ENCODE data around the gene KIAA1328. TPM values are rescaled to one million over a fixed set of nuclear protein-coding genes. Genes with fewer than 3 reads are reported as not detected.
A peak's percentile ranks its signal among the peaks of the same experiment; 100 is the strongest.

KIAA1328 gene
- 6.1 TPM for total RNA-seq
- 4.2 TPM for polyA plus RNA-seq
- long read RNA-seq, donor 1 = 0 reads
- long read RNA-seq, donor 2, partial matches to known transcripts = 0 of 1 reads
- long read RNA-seq, donor 2, other reads (novel, unspliced or antisense) = 0 of 1 reads
- long read RNA-seq, donor 3, partial matches to known transcripts = 0 of 1 reads
- long read RNA-seq, donor 3, other reads (novel, unspliced or antisense) = 0 of 1 reads
- long read RNA-seq, donor 4, full-length matches to known transcripts = 1 of 1 reads
- long read RNA-seq, donor 4, partial matches to known transcripts = 0 of 1 reads
- long read RNA-seq, donor 4, other reads (novel, unspliced or antisense) = 0 of 1 reads
- long read RNA-seq, donor 5, partial matches to known transcripts = 0 of 2 reads
- long read RNA-seq, donor 5, other reads (novel, unspliced or antisense) = 0 of 2 reads
- long read RNA-seq, donor 6 = 0 reads
- long read RNA-seq, donor 7, full-length matches to known transcripts = 5 of 5 reads
- long read RNA-seq, donor 7, partial matches to known transcripts = 0 of 5 reads
- long read RNA-seq, donor 7, other reads (novel, unspliced or antisense) = 0 of 5 reads
- long read RNA-seq, donor 8, partial matches to known transcripts = 0 of 1 reads
- long read RNA-seq, donor 8, other reads (novel, unspliced or antisense) = 0 of 1 reads
- long read RNA-seq, donor 9, partial matches to known transcripts = 0 of 2 reads
- long read RNA-seq, donor 9, other reads (novel, unspliced or antisense) = 0 of 2 reads
- long read RNA-seq, donor 10, partial matches to known transcripts = 0 of 1 reads
- long read RNA-seq, donor 10, other reads (novel, unspliced or antisense) = 0 of 1 reads

- Histone ChIP-seq H3K9me3 (ENCODE audit: control insufficient read depth in 2 of 2, insufficient read depth in 1 of 2, low read length in 1 of 2) (no peaks in the 10 kb centered on the region), H3K4me1 (ENCODE audit: control insufficient read depth in 2 of 2, insufficient read depth in 2 of 2, low read length in 2 of 2) (peaks cover 0 to 8% of the 10 kb centered on the region in 2 donors), H3K36me3 (ENCODE audit: control insufficient read depth in 2 of 2, insufficient read depth in 2 of 2, low read length in 1 of 2) (peaks cover 0 to 6% of the 10 kb centered on the region in 2 donors), H3K27ac (ENCODE audit: low read depth in 1 of 2, low read length in 1 of 2) (peak within 1 kb of the TSS; percentile 84 to 87), H3K27me3 (ENCODE audit: control insufficient read depth in 2 of 2, insufficient read depth in 1 of 2, low read length in 1 of 2) (no peaks in the 10 kb centered on the region), H3K4me3 (ENCODE audit: low read length in 2 of 2) (peak within 1 kb of the TSS; percentile 95 to 99)
- peak; percentile 44 to 95 (median 81) for DNase-seq (ENCODE audit: low read depth in 6 of 9, low spot score in 9 of 9)
- WGBS = under 1% methylated on average over 83 of the region's 83 CpGs
Measured at GRCh38 chr18:36828630-36829361, at the start of gene KIAA1328, which contains the start of gene TPGS2. Gene KIAA1328 (plus strand): TSS chr18:36829127. CDS start chr18:36829139, 12 bp downstream. Gene TPGS2 (minus strand): TSS chr18:36829002. CDS start chr18:36828767, 235 bp downstream.

- WGBS = 96% methylated on average over 2 of the region's 2 CpGs
- Histone ChIP-seq H3K4me3 (ENCODE audit: low read length in 2 of 2) (no peak overlapping the region), H3K27me3 (ENCODE audit: control insufficient read depth in 2 of 2, insufficient read depth in 1 of 2, low read length in 1 of 2) (no peaks in the 10 kb centered on the region), H3K4me1 (ENCODE audit: control insufficient read depth in 2 of 2, insufficient read depth in 2 of 2, low read length in 2 of 2) (no peaks in the 10 kb centered on the region), H3K36me3 (ENCODE audit: control insufficient read depth in 2 of 2, insufficient read depth in 2 of 2, low read length in 1 of 2) (peaks cover 0 to 8% of the 10 kb centered on the region in 2 donors), H3K27ac (ENCODE audit: low read depth in 1 of 2, low read length in 1 of 2) (no peak overlapping the region), H3K9me3 (ENCODE audit: control insufficient read depth in 2 of 2, insufficient read depth in 1 of 2, low read length in 1 of 2) (no peaks in the 10 kb centered on the region)
- no peak for DNase-seq (ENCODE audit: low read depth in 6 of 9, low spot score in 9 of 9)
Measured at GRCh38 chr18:36780748-36781147, 48.2 kb upstream of the KIAA1328 start.

- H3K27me3 ChIP-seq (ENCODE audit: control insufficient read depth in 2 of 2, insufficient read depth in 1 of 2, low read length in 1 of 2) = no peaks in the 10 kb centered on the region
- H3K4me3 ChIP-seq (ENCODE audit: low read length in 2 of 2) = no peak overlapping the region
- peaks cover 7 to 8% of the 10 kb centered on the region in 2 donors for H3K36me3 ChIP-seq (ENCODE audit: control insufficient read depth in 2 of 2, insufficient read depth in 2 of 2, low read length in 1 of 2)
- WGBS = 89% methylated on average over 9 of the region's 9 CpGs
- no peak for DNase-seq (ENCODE audit: low read depth in 6 of 9, low spot score in 9 of 9)
- no peaks in the 10 kb centered on the region for H3K9me3 ChIP-seq (ENCODE audit: control insufficient read depth in 2 of 2, insufficient read depth in 1 of 2, low read length in 1 of 2)
- H3K27ac ChIP-seq (ENCODE audit: low read depth in 1 of 2, low read length in 1 of 2) = no peak overlapping the region
- no peaks in the 10 kb centered on the region for H3K4me1 ChIP-seq (ENCODE audit: control insufficient read depth in 2 of 2, insufficient read depth in 2 of 2, low read length in 2 of 2)
Measured at GRCh38 chr18:36782710-36783109, 46.2 kb upstream of the KIAA1328 start.

- no peaks in the 10 kb centered on the region for H3K4me1 ChIP-seq (ENCODE audit: control insufficient read depth in 2 of 2, insufficient read depth in 2 of 2, low read length in 2 of 2)
- peaks cover 8 to 11% of the 10 kb centered on the region in 2 donors for H3K36me3 ChIP-seq (ENCODE audit: control insufficient read depth in 2 of 2, insufficient read depth in 2 of 2, low read length in 1 of 2)
- 99% methylated on average over 5 of the region's 5 CpGs for whole genome bisulfite sequencing
- H3K27me3 ChIP-seq (ENCODE audit: control insufficient read depth in 2 of 2, insufficient read depth in 1 of 2, low read length in 1 of 2) = no peaks in the 10 kb centered on the region
- H3K9me3 ChIP-seq (ENCODE audit: control insufficient read depth in 2 of 2, insufficient read depth in 1 of 2, low read length in 1 of 2) = no peaks in the 10 kb centered on the region
- no peak overlapping the region for H3K4me3 ChIP-seq (ENCODE audit: low read length in 2 of 2)
- no peak overlapping the region for H3K27ac ChIP-seq (ENCODE audit: low read depth in 1 of 2, low read length in 1 of 2)
- no peak for DNase-seq (ENCODE audit: low read depth in 6 of 9, low spot score in 9 of 9)
Measured at GRCh38 chr18:36783792-36784191, 45.1 kb upstream of the KIAA1328 start.

GRCh38 chr18:36786686-36787085 is 42.2 kb upstream of the KIAA1328 start:
- H3K36me3 ChIP-seq (ENCODE audit: control insufficient read depth in 2 of 2, insufficient read depth in 2 of 2, low read length in 1 of 2) = peaks cover 22 to 26% of the 10 kb centered on the region in 2 donors
- H3K4me3 ChIP-seq (ENCODE audit: low read length in 2 of 2) = no peak overlapping the region
- H3K27me3 ChIP-seq (ENCODE audit: control insufficient read depth in 2 of 2, insufficient read depth in 1 of 2, low read length in 1 of 2) = no peaks in the 10 kb centered on the region
- H3K27ac ChIP-seq (ENCODE audit: low read depth in 1 of 2, low read length in 1 of 2) = no peak overlapping the region
- DNase-seq (ENCODE audit: low read depth in 6 of 9, low spot score in 9 of 9) = no peak
- H3K9me3 ChIP-seq (ENCODE audit: control insufficient read depth in 2 of 2, insufficient read depth in 1 of 2, low read length in 1 of 2) = no peaks in the 10 kb centered on the region
- WGBS = 94% methylated on average over 4 of the region's 4 CpGs
- no peaks in the 10 kb centered on the region for H3K4me1 ChIP-seq (ENCODE audit: control insufficient read depth in 2 of 2, insufficient read depth in 2 of 2, low read length in 2 of 2)

- Histone ChIP-seq H3K27ac (ENCODE audit: low read depth in 1 of 2, low read length in 1 of 2) (no peak overlapping the region), H3K27me3 (ENCODE audit: control insufficient read depth in 2 of 2, insufficient read depth in 1 of 2, low read length in 1 of 2) (no peaks in the 10 kb centered on the region), H3K36me3 (ENCODE audit: control insufficient read depth in 2 of 2, insufficient read depth in 2 of 2, low read length in 1 of 2) (peaks cover 53 to 62% of the 10 kb centered on the region in 2 donors), H3K4me3 (ENCODE audit: low read length in 2 of 2) (no peak overlapping the region), H3K4me1 (ENCODE audit: control insufficient read depth in 2 of 2, insufficient read depth in 2 of 2, low read length in 2 of 2) (no peaks in the 10 kb centered on the region), H3K9me3 (ENCODE audit: control insufficient read depth in 2 of 2, insufficient read depth in 1 of 2, low read length in 1 of 2) (no peaks in the 10 kb centered on the region)
- over 99% methylated on average over 4 of the region's 4 CpGs for WGBS
- no peak for DNase-seq (ENCODE audit: low read depth in 6 of 9, low spot score in 9 of 9)
Measured at GRCh38 chr18:36792634-36793283, 36.2 kb upstream of the KIAA1328 start.

- DNase-seq (ENCODE audit: low read depth in 6 of 9, low spot score in 9 of 9) = no peak
- WGBS = 96% methylated on average over 3 of the region's 3 CpGs
- no peaks in the 10 kb centered on the region for H3K9me3 ChIP-seq (ENCODE audit: control insufficient read depth in 2 of 2, insufficient read depth in 1 of 2, low read length in 1 of 2)
- H3K36me3 ChIP-seq (ENCODE audit: control insufficient read depth in 2 of 2, insufficient read depth in 2 of 2, low read length in 1 of 2) = peaks cover 57 to 80% of the 10 kb centered on the region in 2 donors
- no peak overlapping the region for H3K4me3 ChIP-seq (ENCODE audit: low read length in 2 of 2)
- H3K4me1 ChIP-seq (ENCODE audit: control insufficient read depth in 2 of 2, insufficient read depth in 2 of 2, low read length in 2 of 2) = no peaks in the 10 kb centered on the region
- no peaks in the 10 kb centered on the region for H3K27me3 ChIP-seq (ENCODE audit: control insufficient read depth in 2 of 2, insufficient read depth in 1 of 2, low read length in 1 of 2)
- no peak overlapping the region for H3K27ac ChIP-seq (ENCODE audit: low read depth in 1 of 2, low read length in 1 of 2)
Measured at GRCh38 chr18:36798738-36799473, 30.0 kb upstream of the KIAA1328 start.

- no peaks in the 10 kb centered on the region for H3K27me3 ChIP-seq (ENCODE audit: control insufficient read depth in 2 of 2, insufficient read depth in 1 of 2, low read length in 1 of 2)
- H3K36me3 ChIP-seq (ENCODE audit: control insufficient read depth in 2 of 2, insufficient read depth in 2 of 2, low read length in 1 of 2) = peaks cover 41 to 72% of the 10 kb centered on the region in 2 donors
- WGBS = 100% methylated on average over 2 of the region's 2 CpGs
- H3K4me3 ChIP-seq (ENCODE audit: low read length in 2 of 2) = no peak overlapping the region
- DNase-seq (ENCODE audit: low read depth in 6 of 9, low spot score in 9 of 9) = no peak
- no peaks in the 10 kb centered on the region for H3K9me3 ChIP-seq (ENCODE audit: control insufficient read depth in 2 of 2, insufficient read depth in 1 of 2, low read length in 1 of 2)
- H3K4me1 ChIP-seq (ENCODE audit: control insufficient read depth in 2 of 2, insufficient read depth in 2 of 2, low read length in 2 of 2) = no peaks in the 10 kb centered on the region
- H3K27ac ChIP-seq (ENCODE audit: low read depth in 1 of 2, low read length in 1 of 2) = no peak overlapping the region
Measured at GRCh38 chr18:36805105-36805504, 23.8 kb upstream of the KIAA1328 start.

Data from thymus (tissue), 14 donors.